Measurements from ENCODE around the gene TSHZ2. TPM values are rescaled to one million over a fixed set of nuclear protein-coding genes. Genes with fewer than 3 reads are reported as not detected.

Gene TSHZ2
- total and polyA plus RNA-seq, 2 of the 4 experiments (the other 2 are of a cell fraction), result under 0.01 to 0.02 TPM

GRCh38 chr20:52953020-52953419, 19.1 kb upstream of the TSHZ2 start:
- no peaks in the 10 kb centered on the region for H3K27me3 ChIP-seq (ENCODE audit: control insufficient read depth, insufficient read depth, low read length)
- no peak overlapping the region for H2BK5ac ChIP-seq (ENCODE audit: low read depth, low read length, poor library complexity, severe bottlenecking)
- H3K23ac ChIP-seq (ENCODE audit: low read depth, low read length), result no peak overlapping the region
- BruUV-seq (replicated peaks), result no TSS peak
- no peak overlapping the region for H2BK15ac ChIP-seq (ENCODE audit: low read depth, low read length)
- WGBS, 2 experiments (ENCODE audit: extremely low coverage in 2 of 2, insufficient read length in 1 of 2), result no CpG with 5 or more reads among the region's 1 CpG
- H3K79me1 ChIP-seq (ENCODE audit: low read depth in 1 of 2, low read length in 2 of 2), result no peaks in the 10 kb centered on the region
- intact Hi-C loops (cut with micrococcal nuclease) (no loop called here), dilution Hi-C loops (cut with HindIII; ENCODE audit: low sequenced_read_pairs, unreplicated experiment) (no loop called here), in situ Hi-C loops (cut with MboI; ENCODE audit: low sequenced_read_pairs) (no loop called here)
- H3K4me3 ChIP-seq (ENCODE audit: insufficient read depth, low read depth, low read length), result no peak overlapping the region
- no peak overlapping the region for H2BK20ac ChIP-seq (ENCODE audit: low read depth, low read length)
- H3K27ac ChIP-seq (ENCODE audit: insufficient read depth, low read length), result no peak overlapping the region
- ChIA-PET POLR2A (ENCODE audit: unreplicated experiment) (no interaction called here), CTCF (no interaction called here)
- no peak overlapping the region for H3K4me2 ChIP-seq (ENCODE audit: low read depth, low read length)
- TF ChIP-seq CHD1 (IDR thresholded peaks at IDR 0.05; ENCODE audit: low read depth, low read length), result no peak
- TF ChIP-seq BHLHE40 (IDR thresholded peaks at IDR 0.05; ENCODE audit: low read depth, low read length), result no peak
- no peak for TF ChIP-seq MAFK (IDR thresholded peaks at IDR 0.05; ENCODE audit: low read depth, low read length)
- TF ChIP-seq RFX5 (IDR thresholded peaks at IDR 0.05; ENCODE audit: low read depth, low read length), result no peak
- TF ChIP-seq CEBPB (IDR thresholded peaks at IDR 0.05; ENCODE audit: low read depth, low read length), result no peak
- TF ChIP-seq RCOR1 (IDR thresholded peaks at IDR 0.05; ENCODE audit: insufficient replicate concordance, low read length), result no peak
- TF ChIP-seq, protein P1, sequence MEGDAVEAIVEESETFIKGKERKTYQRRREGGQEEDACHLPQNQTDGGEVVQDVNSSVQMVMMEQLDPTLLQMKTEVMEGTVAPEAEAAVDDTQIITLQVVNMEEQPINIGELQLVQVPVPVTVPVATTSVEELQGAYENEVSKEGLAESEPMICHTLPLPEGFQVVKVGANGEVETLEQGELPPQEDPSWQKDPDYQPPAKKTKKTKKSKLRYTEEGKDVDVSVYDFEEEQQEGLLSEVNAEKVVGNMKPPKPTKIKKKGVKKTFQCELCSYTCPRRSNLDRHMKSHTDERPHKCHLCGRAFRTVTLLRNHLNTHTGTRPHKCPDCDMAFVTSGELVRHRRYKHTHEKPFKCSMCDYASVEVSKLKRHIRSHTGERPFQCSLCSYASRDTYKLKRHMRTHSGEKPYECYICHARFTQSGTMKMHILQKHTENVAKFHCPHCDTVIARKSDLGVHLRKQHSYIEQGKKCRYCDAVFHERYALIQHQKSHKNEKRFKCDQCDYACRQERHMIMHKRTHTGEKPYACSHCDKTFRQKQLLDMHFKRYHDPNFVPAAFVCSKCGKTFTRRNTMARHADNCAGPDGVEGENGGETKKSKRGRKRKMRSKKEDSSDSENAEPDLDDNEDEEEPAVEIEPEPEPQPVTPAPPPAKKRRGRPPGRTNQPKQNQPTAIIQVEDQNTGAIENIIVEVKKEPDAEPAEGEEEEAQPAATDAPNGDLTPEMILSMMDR (conservative IDR thresholded peaks at IDR 0.05; ENCODE audit: low read depth, low read length), result no peak
- TF ChIP-seq SMC3 (IDR thresholded peaks at IDR 0.05; ENCODE audit: low read depth, low read length), result no peak
- no peak for TF ChIP-seq MXI1 (IDR thresholded peaks at IDR 0.05; ENCODE audit: borderline replicate concordance, low read depth, low read length)
- TF ChIP-seq RAD21 (IDR thresholded peaks at IDR 0.05; ENCODE audit: low read length), result no peak
- TF ChIP-seq NFE2L2 (IDR thresholded peaks at IDR 0.05; ENCODE audit: low read depth, low read length), result no peak
- no peak for TF ChIP-seq ELK1 (IDR thresholded peaks at IDR 0.05; ENCODE audit: borderline replicate concordance, low read depth, low read length)
- no peak for TF ChIP-seq POLR2A (IDR thresholded peaks at IDR 0.05; ENCODE audit: low read depth, low read length)
- H2BK120ac ChIP-seq (ENCODE audit: low read depth, low read length), result no peak overlapping the region
- no peak overlapping the region for H4K8ac ChIP-seq (ENCODE audit: low read depth in 2 of 2, low read length in 2 of 2)
- no peak overlapping the region for H3K4ac ChIP-seq (ENCODE audit: low read depth, low read length)
- H3K9ac ChIP-seq (ENCODE audit: low read depth, low read length), result no peak overlapping the region
- no peak for ATAC-seq (ENCODE audit: low read depth)
- H3K18ac ChIP-seq (ENCODE audit: low read depth, low read length), result no peak overlapping the region
- 0 out of 2 replicates have a peak, but pooled peaks cover 1% of the 10 kb centered on the region for H3K9me3 ChIP-seq (ENCODE audit: control insufficient read depth, insufficient read depth, low read length)
- H3K56ac ChIP-seq (ENCODE audit: extremely low read depth, insufficient read depth, low read length), result no peak overlapping the region
- H2AFZ ChIP-seq (replicated peaks; ENCODE audit: low read length, poor library complexity), result no peak overlapping the region
- DNase-seq, result no peak
- H2AK5ac ChIP-seq (ENCODE audit: low read depth, low read length), result no peak overlapping the region
- H2AK9ac ChIP-seq (replicated peaks; ENCODE audit: low read depth, low read length, poor library complexity), result no peak overlapping the region
- no peak overlapping the region for H4K91ac ChIP-seq (ENCODE audit: insufficient read depth, low read depth, low read length)
- no peaks in the 10 kb centered on the region for H3K9me1 ChIP-seq (ENCODE audit: insufficient read depth, low read length)
- H3K14ac ChIP-seq (replicated peaks; ENCODE audit: low read depth, low read length), result no peak overlapping the region
- H3K4me1 ChIP-seq (ENCODE audit: control insufficient read depth, insufficient read depth, low read length), result no peaks in the 10 kb centered on the region
- H4K20me1 ChIP-seq (ENCODE audit: insufficient read depth, low read length), result no peaks in the 10 kb centered on the region
- H4K5ac ChIP-seq (ENCODE audit: low read depth, low read length), result no peak overlapping the region
- no peaks in the 10 kb centered on the region for H3K36me3 ChIP-seq (ENCODE audit: control insufficient read depth, insufficient read depth, low read length)

All from IMR-90 (cell line).